22Rv1 (cell line): ENCODE measurements around the gene ZFP3.

ENCODE experiments used
- CTCF ChIP-seq: fragments of 450-650 bp; IDR thresholded peaks from 2 replicates; pipeline ENCODE4 v1.5.1; 2017; ENCODE audit warnings: mild to moderate bottlenecking
- ZFX ChIP-seq: fragments of 450-650 bp; IDR thresholded peaks from 2 replicates; pipeline ENCODE4 v1.6.1; 2017; ENCODE audit warnings: antibody characterized with exemption, borderline replicate concordance

DNA sequence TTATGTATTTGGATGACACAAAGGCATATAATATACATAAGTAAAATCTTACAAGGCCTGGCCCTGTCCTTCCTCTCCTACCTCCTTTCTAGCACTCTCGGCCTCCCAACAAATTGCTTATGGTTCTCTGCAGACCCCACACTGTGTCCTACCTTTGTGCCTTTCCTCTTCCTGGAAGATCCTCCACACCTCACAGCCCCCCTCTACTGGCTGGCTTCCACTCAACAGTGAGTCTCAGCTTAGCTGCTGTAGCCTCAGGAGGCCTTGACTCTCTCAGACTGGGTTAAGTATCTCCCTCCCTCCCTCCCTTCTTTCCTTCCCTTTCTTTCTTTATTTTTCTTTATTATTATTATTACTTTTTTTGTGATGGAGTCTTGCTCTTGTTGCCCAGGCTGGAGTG lies 34.7 kb upstream of the ZFP3 start:
- no peak for TF ChIP-seq CTCF
- no peak for TF ChIP-seq ZFX
